HG02981 (cell line): ENCODE measurements around the gene TPM2.
A peak's percentile ranks its signal among the peaks of the same experiment; 100 is the strongest.

ENCODE experiments used
- ATAC-seq: cut with Tn5 transposase; IDR thresholded peaks from one replicate; pipeline ENCODE4 v1.9.1; 2021; ENCODE audit warnings: mild to moderate bottlenecking, moderate library complexity; ENCODE audit not compliant: unreplicated experiment

TPM2 gene

DNA sequence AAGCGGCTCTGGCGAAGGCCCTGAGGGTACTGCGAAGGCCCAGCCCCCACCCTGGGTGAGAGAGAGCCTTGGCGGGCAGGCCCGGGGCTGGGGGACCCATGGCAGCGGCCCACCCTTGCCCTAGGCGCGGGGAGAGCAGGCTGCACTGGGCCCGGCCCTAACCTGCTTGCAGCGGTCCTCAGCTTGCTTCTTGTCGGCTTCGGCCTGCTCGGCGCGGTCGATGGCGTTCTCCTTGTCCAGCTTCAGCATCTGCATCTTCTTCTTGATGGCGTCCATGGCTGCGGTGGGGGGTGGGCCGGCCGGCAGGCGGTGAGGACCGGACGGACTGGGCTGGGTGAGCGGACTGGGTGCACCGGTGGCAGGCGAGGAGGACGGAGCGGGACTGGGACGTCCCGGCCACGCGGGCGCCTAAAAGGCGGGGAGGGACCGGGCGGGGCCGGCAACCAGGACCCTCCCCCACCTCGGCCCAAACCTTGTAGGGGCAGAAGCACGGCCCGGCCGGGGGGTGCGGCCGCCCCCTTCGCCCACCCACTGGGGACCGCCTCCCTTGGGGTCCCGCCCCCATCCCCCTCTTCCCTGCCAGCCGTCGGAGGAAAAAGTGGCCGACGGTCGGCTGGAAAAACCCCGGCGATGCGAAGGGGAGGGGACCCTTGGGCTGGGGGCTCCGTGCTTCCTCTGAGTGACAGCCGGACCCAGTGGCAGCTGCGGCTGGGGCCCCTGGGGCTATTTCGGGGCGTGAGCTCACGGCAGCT is at the start of gene TPM2:
TPM2 (minus strand) TSS at position 384 of the 752 bp plus-strand sequence; CDS start at position 276, 108 bp downstream.
- no peak for ATAC-seq

DNA sequence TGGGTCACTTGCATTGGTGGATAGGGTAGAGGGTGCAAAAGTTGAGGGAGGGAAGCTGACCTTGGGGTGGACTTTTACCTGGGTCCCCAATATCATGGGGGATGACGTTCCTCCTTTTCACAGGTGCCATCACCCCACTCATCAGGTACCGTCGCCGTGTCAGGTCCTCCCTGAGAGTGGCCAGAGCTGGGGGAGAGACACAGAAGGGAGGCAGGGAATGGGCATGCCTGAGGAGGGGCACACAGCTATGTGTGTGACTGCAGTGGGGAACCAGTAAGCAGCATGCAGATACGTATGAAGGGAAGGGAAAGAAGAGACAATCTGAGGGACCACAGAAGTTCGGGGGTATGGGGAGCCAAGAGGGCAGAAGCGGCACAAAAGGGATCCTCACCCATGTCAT is 49.2 kb upstream of the TPM2 start:
- ATAC-seq, result no peak

DNA sequence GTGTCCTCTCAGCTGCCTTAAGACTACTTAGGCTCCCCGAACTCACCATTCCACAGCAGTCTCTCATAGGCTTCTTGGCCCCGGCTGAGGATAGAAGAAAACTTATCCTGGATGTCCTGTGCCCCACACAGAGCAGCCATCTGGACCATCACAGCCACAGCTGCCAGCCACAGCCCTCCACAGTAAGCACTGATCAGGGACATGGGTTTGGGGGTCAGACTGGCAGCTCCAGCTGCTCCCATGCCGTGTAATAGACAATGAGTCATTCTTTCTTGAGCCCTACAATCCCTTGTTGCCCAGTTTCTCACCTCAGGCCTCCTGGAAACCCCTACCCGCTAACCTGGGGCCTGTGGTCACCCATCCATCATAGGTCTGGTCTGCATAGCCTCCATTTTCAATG is 48.5 kb upstream of the TPM2 start:
- no peak for ATAC-seq

DNA sequence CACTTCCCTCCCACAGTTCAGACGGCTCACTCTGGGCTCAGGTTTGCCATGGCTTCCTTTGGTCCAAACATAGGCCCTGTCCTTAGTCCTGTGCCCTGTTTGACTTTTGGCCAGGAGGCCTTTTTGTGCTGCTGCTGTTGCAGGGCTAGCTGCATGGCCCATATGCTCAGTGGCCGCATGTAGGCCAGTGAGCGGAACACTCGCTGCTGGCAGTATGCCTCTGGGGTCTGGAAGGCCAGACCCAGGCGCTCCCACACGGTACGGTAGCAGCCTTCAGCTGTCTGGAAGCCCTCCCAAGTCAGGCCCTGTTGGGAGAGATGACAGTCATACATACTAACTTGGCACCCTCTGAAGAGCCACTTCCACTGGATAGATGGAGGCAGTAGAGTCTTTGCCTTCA is 47.4 kb upstream of the TPM2 start:
- ATAC-seq, result no peak

DNA sequence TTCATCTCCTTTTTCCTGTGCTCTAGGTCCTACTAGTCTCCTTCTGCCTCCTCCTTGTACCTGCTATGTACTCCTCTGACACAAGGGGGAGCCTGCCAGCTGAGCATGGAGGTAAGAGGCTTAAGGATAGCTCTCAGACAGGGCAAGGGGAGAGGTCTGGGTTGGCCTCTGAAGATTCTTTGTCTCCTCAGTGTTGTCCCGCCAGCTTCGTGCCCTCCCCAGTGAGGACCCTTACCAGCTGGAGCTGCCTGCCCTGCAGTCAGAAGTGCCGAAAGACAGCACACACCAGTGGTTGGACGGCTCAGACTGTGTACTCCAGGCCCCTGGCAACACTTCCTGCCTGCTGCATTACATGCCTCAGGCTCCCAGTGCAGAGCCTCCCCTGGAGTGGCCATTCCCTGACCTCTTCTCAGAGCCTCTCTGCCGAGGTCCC is 46.5 kb upstream of the TPM2 start:
- ATAC-seq, result no peak

DNA sequence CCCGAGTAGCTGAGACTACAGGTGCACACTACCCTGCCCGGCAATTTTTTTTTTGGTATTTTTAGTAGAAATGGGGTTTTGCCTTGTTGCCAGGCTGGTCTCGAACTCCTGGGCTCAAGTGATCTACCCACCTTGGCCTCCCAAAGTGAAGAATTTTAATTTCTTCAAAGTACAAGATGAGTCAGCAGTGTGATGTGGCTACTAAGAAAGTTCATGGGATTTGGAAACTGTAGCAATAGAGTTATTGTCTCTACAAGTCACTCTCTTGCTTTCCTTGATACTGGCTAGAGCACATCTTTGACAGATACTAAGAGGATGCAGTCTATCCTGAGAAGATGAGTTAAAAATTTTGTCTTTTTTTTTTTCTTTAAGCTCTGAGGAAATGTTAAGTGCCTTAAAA is 44.4 kb upstream of the TPM2 start:
- no peak for ATAC-seq

DNA sequence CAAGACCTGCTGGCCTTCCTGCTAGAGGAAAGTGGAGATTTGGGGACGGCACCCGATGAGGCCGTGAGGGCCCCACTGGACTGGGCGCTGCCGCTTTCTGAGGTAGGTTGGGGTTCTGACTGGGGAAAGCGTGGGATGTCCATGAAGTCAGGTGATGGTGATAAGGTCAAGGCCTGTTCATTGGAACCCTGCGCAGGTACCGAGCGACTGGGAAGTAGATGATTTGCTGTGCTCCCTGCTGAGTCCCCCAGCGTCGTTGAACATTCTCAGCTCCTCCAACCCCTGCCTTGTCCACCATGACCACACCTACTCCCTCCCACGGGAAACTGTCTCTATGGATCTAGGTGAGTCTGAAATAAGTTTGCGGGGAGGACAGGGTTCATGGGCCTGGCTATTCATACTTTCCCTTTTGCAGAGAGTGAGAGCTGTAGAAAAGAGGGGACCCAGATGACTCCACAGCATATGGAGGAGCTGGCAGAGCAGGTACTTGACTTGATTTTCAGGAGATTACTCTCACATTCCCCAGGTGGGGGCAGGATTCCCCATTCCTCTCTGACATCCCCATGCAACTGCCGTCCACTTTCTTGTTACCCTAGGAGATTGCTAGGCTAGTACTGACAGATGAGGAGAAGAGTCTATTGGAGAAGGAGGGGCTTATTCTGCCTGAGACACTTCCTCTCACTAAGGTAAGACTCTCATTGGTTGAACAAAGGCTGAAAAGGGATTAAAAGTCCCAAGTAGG is 43.2 kb upstream of the TPM2 start:
- no peak for ATAC-seq

DNA sequence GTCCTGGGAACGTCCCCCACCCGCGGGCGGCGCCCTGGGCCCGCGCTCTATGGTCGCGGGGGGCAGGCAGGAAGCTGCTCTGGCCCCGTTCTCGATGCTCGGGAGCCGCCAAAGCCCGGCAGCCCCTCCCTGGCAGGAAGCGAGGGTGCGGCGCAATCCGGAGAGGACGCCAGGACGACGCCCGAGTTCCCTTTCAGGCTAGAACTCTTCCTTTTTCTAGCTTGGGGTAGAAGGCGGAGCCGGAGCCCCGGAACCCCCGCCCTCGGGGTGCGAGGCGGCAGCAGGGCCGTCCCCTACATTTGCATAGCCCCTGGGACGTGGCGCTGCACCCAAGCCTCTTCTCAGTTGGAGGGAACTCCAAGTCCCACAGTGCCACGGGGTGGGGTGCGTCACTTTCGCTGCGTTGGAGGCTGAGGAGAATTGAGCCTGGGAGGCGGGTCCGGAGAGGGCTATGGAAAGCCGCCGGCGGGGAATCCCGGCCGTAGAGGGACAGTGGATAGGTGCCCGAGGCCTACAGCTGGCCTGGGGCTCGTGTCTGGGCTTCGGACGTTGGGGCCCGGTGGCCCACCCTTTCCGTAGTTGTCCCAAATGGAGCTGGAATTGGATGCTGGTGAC is 42.6 kb upstream of the TPM2 start, which contains the start of the genes CREB3 and TLN1:
CREB3 (plus strand) TSS at position 482 of the 615 bp plus-strand sequence; CDS start at position 589, 107 bp downstream.
TLN1 (minus strand) TSS at position 11 of the 615 bp plus-strand sequence. CDS start 6,501 bp downstream, outside the sequence.
- peak; percentile 76 for ATAC-seq

DNA sequence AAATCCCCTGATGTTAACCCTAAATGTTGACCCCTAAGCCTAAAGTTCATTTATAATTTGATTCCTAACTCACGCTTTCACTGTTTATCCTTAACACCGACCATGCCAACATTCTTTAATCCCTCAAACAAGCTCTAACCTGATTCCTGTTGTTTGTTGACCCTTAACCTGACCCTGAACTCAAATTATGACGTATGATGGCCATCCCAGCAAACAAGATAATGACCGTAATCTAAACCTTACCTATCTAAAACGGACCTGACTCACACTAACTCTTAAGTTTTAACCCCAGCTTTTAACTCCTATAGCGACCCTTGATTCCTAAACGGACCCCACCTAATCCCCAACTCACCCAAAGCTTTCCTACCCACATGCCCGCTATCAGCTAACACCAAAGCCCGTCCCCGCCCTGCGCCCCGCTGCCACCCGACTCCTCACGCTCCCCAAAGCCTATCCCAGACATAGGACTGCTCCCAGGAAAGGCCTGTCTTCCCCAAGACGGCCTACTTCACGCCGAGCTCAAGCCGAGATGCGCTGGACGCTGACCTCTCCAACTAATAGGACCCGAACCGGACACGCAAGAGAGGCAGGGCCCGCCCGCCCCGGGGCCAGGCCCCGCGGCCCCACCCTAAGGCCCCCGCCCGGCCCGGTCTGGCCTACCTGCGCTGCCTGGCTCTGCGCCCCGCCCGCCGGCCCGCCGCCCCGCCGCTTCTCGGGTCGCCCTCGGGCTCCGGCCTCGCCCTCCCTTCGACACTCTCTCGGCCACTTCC is 41.9 kb upstream of the TPM2 start:
- no peak for ATAC-seq

DNA sequence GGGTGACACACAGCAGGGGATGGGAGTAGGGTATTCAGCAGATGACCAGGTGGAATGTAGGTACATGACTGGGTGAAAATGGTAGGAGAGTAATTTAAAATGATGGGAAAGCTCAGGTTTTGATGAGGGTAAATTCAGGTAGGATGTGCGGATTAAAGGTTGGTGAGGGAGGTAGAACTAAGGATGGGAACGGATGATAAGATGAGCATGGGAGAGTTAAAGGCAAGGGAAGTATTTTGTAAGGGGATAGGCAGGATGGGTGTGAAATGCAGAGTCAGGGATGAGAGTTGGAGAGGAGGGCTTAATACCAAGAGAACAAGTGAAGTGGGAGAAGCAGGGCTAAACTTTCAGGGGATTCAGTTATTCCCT is 40.7 kb upstream of the TPM2 start:
- no peak for ATAC-seq

DNA sequence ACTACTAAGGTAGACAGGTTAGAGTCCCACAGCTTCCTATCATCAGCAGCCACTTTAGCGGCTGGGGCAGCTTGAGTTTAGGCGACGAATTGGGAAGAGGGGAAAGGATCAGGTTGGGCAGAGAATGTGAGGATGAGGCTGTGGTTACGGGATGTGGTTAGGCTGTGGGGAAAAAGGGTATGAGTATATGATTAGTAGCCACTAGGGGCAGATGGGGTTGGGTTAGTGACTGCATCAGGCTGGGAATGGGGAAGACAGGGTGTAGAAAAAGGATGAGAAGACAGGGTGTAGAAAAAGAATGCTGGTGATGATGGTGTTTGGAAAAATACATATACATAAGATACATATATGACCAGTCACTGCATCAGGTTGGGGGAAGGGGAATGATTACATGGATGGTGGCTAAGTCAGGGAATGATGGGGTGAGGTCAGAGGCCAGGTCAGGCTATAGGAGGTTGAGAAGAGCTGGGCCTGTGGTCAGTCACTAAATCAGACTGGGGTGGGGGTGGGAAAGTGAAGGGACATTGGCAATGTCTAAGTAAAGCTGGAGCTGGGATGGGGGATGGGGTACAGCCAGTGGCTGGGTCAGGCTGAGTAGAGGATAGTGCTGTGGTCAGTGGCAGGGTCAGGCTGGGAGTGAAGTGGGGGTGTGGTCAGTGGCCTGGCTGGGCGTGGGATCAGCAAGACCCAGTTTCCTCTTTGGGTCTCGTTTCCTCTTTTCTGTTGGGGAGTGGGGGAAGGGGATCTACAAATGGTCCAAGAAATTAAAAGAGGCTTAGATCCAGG is 40.2 kb upstream of the TPM2 start:
- ATAC-seq, result no peak

DNA sequence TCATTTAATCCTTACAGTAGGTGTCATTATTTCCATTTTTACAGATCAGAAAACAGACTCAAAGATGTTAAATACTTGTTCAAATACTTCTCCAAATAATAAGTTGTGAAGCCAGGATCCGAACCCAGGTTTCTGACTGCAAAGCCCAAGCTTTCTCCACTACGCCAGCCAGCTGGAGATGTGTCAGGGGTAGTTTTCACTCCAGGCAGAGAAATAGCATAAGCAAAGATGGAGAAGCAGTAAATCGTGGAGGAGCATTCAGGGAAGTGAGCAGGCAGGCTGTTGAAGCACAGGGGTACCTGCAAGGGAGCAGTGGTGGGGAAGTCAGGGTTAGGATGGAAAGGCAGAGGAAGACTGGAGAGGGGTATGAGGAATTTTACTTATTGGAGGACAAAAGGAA is 39.4 kb upstream of the TPM2 start:
- ATAC-seq, result no peak

DNA sequence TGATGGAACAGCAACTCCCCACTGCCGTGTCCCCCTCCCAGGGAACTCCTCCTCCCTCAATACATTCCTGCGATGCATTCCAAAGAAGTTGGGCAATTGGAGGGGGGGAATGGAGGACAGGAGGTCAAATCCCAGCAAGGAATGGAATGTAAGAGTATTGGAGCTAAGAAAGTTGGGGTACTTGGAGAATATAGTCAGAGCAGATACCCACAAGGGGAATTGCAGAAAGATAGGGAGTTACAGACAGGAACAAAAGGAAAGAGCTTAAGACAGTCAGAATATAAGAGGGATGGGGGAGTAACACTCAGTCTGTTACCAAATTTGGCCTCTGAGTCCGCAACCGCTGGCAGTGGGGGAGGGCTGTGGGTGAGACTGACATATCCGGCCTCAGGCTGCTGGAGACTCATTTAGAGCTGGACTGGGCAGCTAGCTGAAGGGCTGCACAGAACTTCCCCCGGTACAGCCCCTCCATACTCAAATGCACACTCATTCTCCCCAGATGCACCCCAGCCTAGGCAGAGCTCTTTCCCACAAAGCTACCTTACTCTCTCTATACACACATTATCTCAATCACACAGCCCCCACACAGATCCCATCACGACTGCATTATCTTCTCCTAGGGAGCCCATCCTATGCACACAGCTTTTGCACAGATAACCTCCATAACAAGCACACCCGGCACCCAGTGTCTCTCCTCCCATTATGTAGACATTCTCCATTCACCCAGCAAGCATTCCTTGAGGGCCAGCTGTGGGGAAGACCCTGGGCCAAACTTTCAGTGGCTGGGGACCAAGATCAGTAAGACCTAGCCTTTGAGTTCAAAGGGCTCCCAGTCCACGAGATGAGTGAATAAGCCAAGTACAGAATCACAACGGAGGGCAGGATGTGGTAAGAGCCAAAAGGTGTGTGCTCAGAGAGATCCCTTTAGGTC is 38.6 kb upstream of the TPM2 start:
- ATAC-seq, result no peak

DNA sequence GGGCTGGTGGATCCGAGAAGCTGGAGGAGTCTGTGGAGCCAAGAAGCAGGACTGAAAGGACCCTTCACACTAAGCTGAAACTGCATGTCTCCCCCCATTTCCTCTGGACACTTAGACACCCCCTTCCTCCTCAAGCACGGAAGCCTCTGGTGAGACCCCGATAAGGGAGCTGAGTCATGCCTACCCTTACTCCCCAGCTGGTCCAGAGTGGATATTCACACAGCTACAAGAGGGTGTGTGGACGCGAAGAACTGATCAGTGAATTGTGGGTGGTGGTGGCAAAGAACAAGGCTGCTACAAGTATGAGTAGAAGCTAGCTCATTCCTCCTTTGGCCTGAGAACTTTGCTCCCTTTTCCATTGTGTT is 37.9 kb upstream of the TPM2 start:
- no peak for ATAC-seq

DNA sequence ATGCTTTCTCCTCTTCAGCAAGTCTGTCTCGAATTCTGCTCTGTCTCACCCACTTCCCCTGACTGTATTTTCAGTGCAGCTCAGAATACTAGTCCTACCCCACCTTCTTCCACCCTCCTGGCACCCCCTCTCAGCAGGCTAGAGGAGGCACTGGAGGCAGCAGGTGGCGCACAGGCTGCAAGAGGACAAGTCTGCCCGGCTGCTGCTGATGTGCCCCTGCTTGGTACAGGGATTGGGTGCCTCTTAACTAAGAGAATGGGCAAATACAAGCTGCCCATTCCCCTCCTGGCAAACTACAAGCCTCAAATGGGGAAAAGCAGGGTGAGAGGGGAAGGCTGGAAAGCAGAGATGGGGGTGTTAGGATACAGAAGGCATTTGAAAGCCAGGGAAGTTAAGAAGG is 37.2 kb upstream of the TPM2 start:
- no peak for ATAC-seq

DNA sequence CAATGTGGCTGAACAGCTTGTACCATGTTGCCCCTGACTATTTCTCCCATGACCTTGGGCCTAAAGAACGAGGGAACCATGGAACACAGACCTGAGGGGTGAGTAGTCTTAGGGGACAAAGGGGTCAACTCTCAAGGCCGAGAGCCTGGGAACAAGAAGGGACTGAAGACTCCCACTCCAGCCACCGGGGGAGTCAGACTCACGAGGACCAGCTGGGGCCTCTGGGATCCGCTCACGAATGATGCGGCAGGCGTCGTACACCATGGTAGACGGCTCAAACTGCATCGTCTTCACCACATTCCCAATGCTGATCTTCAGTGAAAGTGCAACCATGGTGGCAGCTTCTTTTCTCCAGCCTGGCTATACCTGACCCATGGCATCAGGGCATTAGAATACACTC is 35.6 kb upstream of the TPM2 start:
- ATAC-seq, result no peak

DNA sequence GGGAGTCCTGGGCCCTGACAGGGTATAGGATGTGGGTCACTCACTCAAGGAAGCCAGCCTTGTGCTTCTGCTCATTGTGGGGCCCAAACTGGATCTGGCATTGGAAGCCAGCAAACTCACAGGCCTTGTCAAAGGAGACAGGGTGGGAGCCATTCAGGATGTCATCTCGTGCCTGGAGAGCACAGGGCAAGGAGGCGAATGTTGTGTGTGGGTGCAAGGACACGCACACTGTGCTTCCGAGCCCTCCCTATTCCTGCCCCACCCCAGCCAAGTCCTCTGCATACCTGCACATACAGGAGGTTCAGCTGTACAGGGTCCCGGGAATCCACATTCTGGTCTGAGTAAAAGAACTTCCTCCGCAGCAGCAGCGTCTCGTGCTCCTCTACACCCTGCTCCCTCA is 34.2 kb upstream of the TPM2 start:
- no peak for ATAC-seq

DNA sequence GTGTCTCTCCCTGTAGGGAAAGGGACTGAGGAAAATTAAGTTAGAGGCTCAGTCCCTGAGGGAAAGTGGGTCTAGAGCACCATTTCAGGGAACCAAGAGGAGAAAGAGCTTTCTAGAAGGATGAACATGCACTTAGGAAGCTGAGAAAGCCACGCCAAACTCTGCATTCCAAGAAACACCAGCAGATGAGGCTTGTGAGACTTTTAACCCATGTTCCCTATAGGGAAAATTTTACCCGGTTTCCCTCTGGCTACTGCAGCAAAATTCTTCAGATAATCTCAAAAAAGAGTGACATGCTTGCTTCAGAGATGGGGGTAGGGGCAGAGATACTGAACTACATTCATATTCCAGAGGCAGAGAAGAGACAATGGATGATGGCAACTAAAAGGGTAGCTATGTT is 33.7 kb upstream of the TPM2 start:
- no peak for ATAC-seq

DNA sequence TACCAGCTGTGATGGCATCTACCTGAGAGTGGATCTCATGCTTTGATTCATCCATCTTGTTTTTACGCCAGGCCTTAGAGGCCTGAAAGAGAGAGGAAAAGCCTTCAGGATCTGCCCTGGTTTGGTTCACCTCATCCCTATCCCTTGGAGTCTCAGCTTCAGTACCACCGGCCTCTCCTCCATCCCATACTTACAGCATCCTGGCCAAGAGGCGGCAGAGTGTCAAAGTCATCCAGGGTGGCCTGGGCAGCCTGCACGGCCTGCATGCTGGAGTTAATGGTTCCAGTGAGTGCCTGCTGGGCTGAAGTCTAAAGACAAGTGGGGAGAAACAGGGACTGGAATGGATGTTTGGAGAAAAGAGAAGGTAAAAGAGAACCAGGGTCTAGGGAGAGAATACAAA is 29.8 kb upstream of the TPM2 start:
- ATAC-seq, result no peak
